GM23338 (cell line): ENCODE results near the gene OSBPL1A. TPM values are rescaled to one million over a fixed set of nuclear protein-coding genes. Genes with fewer than 3 reads are reported as not detected.
A peak's percentile ranks its signal among the peaks of the same experiment; 100 is the strongest.

Experiments
- ATAC-seq: fragments of 200-7000 bp; cut with Tn5 transposase; 3 replicates; pipeline ENCODE4 v1.9.1; 2020
- DNase-seq: peaks from one replicate; pipeline ENCODE4 v3.0.0-alpha.2; 2015; ENCODE audit warnings: low spot score
- H2AFZ ChIP-seq: fragments of 200-600 bp; sonication (generic); 2 replicates; pipeline ENCODE4 v1.8.0; 2016; ENCODE audit warnings: antibody characterized with exemption, mild to moderate bottlenecking, moderate library complexity
- H3F3A ChIP-seq: fragments of 200-600 bp; sonication (generic); replicated peaks from 2 replicates; pipeline ENCODE4 v1.8.0; 2017; ENCODE audit warnings: antibody characterized with exemption, mixed run types, low read depth
- H3K27ac ChIP-seq: fragments of 200-600 bp; sonication (generic); 2 replicates; pipeline ENCODE4 v1.6.1; 2016; ENCODE audit warnings: low read depth
- H3K27me3 ChIP-seq: fragments of 200-600 bp; sonication (generic); 2 replicates; pipeline ENCODE4 v1.8.0; 2016; ENCODE audit warnings: mild to moderate bottlenecking, mixed run types, moderate library complexity; ENCODE audit not compliant: insufficient read depth
- H3K36me3 ChIP-seq: fragments of 200-600 bp; sonication (generic); 2 replicates; pipeline ENCODE4 v1.8.0; 2016; ENCODE audit warnings: mild to moderate bottlenecking; ENCODE audit not compliant: insufficient read depth
- H3K4me1 ChIP-seq: fragments of 200-600 bp; sonication (generic); 2 replicates; pipeline ENCODE4 v1.8.0; 2016; ENCODE audit warnings: mild to moderate bottlenecking, moderate library complexity; ENCODE audit not compliant: insufficient read depth
- H3K4me2 ChIP-seq: fragments of 200-600 bp; sonication (generic); 2 replicates; pipeline ENCODE4 v1.7.1; 2017; ENCODE audit warnings: mixed run types
- H3K4me3 ChIP-seq: fragments of 200-600 bp; sonication (generic); 2 replicates; pipeline ENCODE4 v1.6.1; 2016; ENCODE audit warnings: mixed run types
- H3K79me2 ChIP-seq: fragments of 200-600 bp; sonication (generic); replicated peaks from 2 replicates; pipeline ENCODE4 v1.8.0; 2017; ENCODE audit warnings: mild to moderate bottlenecking; ENCODE audit not compliant: insufficient read depth
- H3K9me2 ChIP-seq: fragments of 200-600 bp; sonication (generic); 2 replicates; pipeline ENCODE4 v1.8.0; 2017; ENCODE audit not compliant: insufficient read depth
- H4K20me1 ChIP-seq: fragments of 200-600 bp; sonication (generic); replicated peaks from 2 replicates; pipeline ENCODE4 v1.8.0; 2017; ENCODE audit warnings: mild to moderate bottlenecking; ENCODE audit not compliant: insufficient read depth
- H3K27ac Mint-ChIP-seq: 2 replicates; pipeline ENCODE4 v1.8.0; 2020; ENCODE audit warnings: inconsistent platforms, mild to moderate bottlenecking, moderate library complexity, mixed read lengths
- H3K27me3 Mint-ChIP-seq: 3 replicates; pipeline ENCODE4 v1.8.0; 2022; ENCODE audit warnings: low read depth, mild to moderate bottlenecking, moderate library complexity, mixed read lengths, inconsistent platforms; ENCODE audit not compliant: insufficient read depth, poor library complexity
- H3K36me3 Mint-ChIP-seq: 3 replicates; pipeline ENCODE4 v1.8.0; 2021; ENCODE audit warnings: low read depth, mild to moderate bottlenecking, inconsistent platforms, moderate library complexity, mixed read lengths
- H3K4me1 Mint-ChIP-seq: 3 replicates; pipeline ENCODE4 v1.8.0; 2020; ENCODE audit warnings: mild to moderate bottlenecking, inconsistent platforms, mixed read lengths
- H3K4me3 Mint-ChIP-seq: 3 replicates; pipeline ENCODE4 v1.8.0; 2021; ENCODE audit warnings: moderate library complexity, mild to moderate bottlenecking, inconsistent platforms, mixed read lengths
- H3K9me3 Mint-ChIP-seq: 3 replicates; pipeline ENCODE4 v1.8.0; 2020; ENCODE audit warnings: moderate library complexity, mild to moderate bottlenecking, inconsistent platforms, mixed read lengths
- CREB1 ChIP-seq: fragments of 250-450 bp; sonication (Bioruptor Pico); IDR thresholded peaks from 2 replicates; pipeline ENCODE4 v1.5.0; 2020; ENCODE audit warnings: low read depth, mild to moderate bottlenecking, moderate library complexity
- JUNB ChIP-seq: IDR thresholded peaks from one replicate; pipeline ENCODE4 v1.6.1; 2016; ENCODE audit warnings: antibody characterized with exemption; ENCODE audit not compliant: unreplicated experiment
- NANOG ChIP-seq: IDR thresholded peaks from 2 replicates; pipeline ENCODE4 v1.6.1; 2016; ENCODE audit warnings: antibody characterized with exemption, borderline replicate concordance
- REST ChIP-seq: IDR thresholded peaks from one replicate; pipeline ENCODE4 v1.6.1; 2018; ENCODE audit warnings: antibody characterized with exemption; ENCODE audit not compliant: unreplicated experiment
- STAT1 ChIP-seq: IDR thresholded peaks from one replicate; pipeline ENCODE4 v1.6.1; 2016; ENCODE audit warnings: antibody characterized with exemption; ENCODE audit not compliant: unreplicated experiment
- ZNF114 ChIP-seq: fragments of 250-450 bp; sonication (Bioruptor Pico); IDR thresholded peaks from 2 replicates; pipeline ENCODE4 v1.5.0; 2020; ENCODE audit warnings: mild to moderate bottlenecking, moderate library complexity
- ZNF331 ChIP-seq: fragments of 250-450 bp; sonication (Bioruptor Pico); IDR thresholded peaks from 2 replicates; pipeline ENCODE4 v1.5.0; 2020; ENCODE audit warnings: low read depth, mild to moderate bottlenecking, moderate library complexity
- polyA plus RNA-seq: library from polyadenylated mRNA; unstranded; fragments of >200 nt; fragmentation: Nextera tagmentation; extraction: Ambion mirVana; gene quantifications from 2 replicates; pipeline ENCODE4 v1.2.1, GENCODE V29; 2016
- total RNA-seq: library from RNA; depleted of rRNA; stranded (reverse); fragments of >200 nt; shearing (Covaris generic); gene quantifications from 2 replicates; pipeline ENCODE4 v1.2.3, GENCODE V29; 2014
- TF ChIP-seq, protein P1 (sequence below): fragments of 250-450 bp; sonication (Bioruptor Pico); IDR thresholded peaks from 2 replicates; pipeline ENCODE4 v1.5.0; 2020; ENCODE audit warnings: mild to moderate bottlenecking, moderate library complexity
- TF ChIP-seq, protein P2 (sequence below), 2 experiments: fragments of 200-600 bp in 1 of 2; sonication (generic) in 1 of 2; conservative IDR thresholded peaks; 2 replicates each; pipeline versions ENCODE4 v1.5.1 to v1.6.1; 2016 to 2017; ENCODE audit warnings: antibody characterized with exemption in 2 of 2, low read depth in 2 of 2, mild to moderate bottlenecking in 2 of 2, moderate library complexity in 1 of 2

OSBPL1A gene
- total and polyA plus RNA-seq, 2 experiments from 2014 or later, result 55.6 to 71.4 TPM

DNA sequence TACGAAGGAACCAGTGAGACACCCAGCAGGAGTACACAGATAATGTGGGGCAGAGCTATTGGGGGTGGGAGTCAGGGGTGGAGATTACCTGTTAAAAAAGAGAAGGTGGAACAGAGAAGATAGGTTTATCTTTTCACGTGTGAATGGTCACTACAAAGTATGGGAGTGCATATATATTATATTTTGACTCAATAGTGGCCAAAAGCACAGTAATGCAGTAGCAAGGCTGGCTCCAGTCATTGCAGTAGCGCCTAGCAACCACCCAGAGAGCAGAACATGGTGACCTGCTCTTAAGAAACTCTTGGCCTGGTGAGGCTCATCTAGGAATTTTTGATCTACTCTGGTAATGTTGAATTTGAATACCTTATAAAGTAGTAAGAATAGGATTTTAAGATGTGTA lies 29.9 kb upstream of the OSBPL1A start (continued):
- TF ChIP-seq, protein P1, sequence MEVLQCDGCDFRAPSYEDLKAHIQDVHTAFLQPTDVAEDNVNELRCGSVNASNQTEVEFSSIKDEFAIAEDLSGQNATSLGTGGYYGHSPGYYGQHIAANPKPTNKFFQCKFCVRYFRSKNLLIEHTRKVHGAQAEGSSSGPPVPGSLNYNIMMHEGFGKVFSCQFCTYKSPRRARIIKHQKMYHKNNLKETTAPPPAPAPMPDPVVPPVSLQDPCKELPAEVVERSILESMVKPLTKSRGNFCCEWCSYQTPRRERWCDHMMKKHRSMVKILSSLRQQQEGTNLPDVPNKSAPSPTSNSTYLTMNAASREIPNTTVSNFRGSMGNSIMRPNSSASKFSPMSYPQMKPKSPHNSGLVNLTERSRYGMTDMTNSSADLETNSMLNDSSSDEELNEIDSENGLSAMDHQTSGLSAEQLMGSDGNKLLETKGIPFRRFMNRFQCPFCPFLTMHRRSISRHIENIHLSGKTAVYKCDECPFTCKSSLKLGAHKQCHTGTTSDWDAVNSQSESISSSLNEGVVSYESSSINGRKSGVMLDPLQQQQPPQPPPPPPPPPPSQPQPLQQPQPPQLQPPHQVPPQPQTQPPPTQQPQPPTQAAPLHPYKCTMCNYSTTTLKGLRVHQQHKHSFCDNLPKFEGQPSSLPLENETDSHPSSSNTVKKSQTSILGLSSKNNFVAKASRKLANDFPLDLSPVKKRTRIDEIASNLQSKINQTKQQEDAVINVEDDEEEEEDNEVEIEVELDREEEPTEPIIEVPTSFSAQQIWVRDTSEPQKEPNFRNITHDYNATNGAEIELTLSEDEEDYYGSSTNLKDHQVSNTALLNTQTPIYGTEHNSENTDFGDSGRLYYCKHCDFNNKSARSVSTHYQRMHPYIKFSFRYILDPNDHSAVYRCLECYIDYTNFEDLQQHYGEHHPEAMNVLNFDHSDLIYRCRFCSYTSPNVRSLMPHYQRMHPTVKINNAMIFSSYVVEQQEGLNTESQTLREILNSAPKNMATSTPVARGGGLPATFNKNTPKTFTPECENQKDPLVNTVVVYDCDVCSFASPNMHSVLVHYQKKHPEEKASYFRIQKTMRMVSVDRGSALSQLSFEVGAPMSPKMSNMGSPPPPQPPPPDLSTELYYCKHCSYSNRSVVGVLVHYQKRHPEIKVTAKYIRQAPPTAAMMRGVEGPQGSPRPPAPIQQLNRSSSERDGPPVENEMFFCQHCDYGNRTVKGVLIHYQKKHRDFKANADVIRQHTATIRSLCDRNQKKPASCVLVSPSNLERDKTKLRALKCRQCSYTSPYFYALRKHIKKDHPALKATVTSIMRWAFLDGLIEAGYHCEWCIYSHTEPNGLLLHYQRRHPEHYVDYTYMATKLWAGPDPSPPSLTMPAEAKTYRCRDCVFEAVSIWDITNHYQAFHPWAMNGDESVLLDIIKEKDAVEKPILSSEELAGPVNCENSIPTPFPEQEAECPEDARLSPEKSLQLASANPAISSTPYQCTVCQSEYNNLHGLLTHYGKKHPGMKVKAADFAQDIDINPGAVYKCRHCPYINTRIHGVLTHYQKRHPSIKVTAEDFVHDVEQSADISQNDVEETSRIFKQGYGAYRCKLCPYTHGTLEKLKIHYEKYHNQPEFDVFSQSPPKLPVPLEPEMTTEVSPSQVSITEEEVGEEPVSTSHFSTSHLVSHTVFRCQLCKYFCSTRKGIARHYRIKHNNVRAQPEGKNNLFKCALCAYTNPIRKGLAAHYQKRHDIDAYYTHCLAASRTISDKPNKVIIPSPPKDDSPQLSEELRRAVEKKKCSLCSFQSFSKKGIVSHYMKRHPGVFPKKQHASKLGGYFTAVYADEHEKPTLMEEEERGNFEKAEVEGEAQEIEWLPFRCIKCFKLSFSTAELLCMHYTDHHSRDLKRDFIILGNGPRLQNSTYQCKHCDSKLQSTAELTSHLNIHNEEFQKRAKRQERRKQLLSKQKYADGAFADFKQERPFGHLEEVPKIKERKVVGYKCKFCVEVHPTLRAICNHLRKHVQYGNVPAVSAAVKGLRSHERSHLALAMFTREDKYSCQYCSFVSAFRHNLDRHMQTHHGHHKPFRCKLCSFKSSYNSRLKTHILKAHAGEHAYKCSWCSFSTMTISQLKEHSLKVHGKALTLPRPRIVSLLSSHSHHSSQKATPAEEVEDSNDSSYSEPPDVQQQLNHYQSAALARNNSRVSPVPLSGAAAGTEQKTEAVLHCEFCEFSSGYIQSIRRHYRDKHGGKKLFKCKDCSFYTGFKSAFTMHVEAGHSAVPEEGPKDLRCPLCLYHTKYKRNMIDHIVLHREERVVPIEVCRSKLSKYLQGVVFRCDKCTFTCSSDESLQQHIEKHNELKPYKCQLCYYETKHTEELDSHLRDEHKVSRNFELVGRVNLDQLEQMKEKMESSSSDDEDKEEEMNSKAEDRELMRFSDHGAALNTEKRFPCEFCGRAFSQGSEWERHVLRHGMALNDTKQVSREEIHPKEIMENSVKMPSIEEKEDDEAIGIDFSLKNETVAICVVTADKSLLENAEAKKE (CRISPR knock-in tag), result no peak
- TF ChIP-seq NANOG, result no peak
- TF ChIP-seq, protein P2, sequence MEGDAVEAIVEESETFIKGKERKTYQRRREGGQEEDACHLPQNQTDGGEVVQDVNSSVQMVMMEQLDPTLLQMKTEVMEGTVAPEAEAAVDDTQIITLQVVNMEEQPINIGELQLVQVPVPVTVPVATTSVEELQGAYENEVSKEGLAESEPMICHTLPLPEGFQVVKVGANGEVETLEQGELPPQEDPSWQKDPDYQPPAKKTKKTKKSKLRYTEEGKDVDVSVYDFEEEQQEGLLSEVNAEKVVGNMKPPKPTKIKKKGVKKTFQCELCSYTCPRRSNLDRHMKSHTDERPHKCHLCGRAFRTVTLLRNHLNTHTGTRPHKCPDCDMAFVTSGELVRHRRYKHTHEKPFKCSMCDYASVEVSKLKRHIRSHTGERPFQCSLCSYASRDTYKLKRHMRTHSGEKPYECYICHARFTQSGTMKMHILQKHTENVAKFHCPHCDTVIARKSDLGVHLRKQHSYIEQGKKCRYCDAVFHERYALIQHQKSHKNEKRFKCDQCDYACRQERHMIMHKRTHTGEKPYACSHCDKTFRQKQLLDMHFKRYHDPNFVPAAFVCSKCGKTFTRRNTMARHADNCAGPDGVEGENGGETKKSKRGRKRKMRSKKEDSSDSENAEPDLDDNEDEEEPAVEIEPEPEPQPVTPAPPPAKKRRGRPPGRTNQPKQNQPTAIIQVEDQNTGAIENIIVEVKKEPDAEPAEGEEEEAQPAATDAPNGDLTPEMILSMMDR (conservative IDR thresholded peaks at IDR 0.05; ENCODE audit: low read depth in 2 of 2), result no peak

- Mint-ChIP-seq H3K27ac (peak within 1 kb of the TSS; percentile 99), H3K36me3 (peaks cover 15% of the 10 kb centered on the region), H3K4me3 (peak within 1 kb of the TSS; percentile 94), H3K9me3 (no peaks in the 10 kb centered on the region), H3K4me1 (peaks cover 20% of the 10 kb centered on the region), H3K27me3 (peaks cover 2% of the 10 kb centered on the region)
- Histone ChIP-seq H3K27ac (peak within 1 kb of the TSS; percentile 99), H4K20me1 (no peaks in the 10 kb centered on the region), H3K27me3 (no peaks in the 10 kb centered on the region), H3K4me3 (peak within 1 kb of the TSS; percentile 87), H3K4me2 (peak within 1 kb of the TSS; percentile 77), H2AFZ (peak within 1 kb of the TSS; percentile 90), H3K79me2 (peaks cover 25% of the 10 kb centered on the region), H3F3A (0 out of 2 replicates have a peak, but pooled peaks cover 11% of the 10 kb centered on the region), H3K4me1 (peaks cover 11% of the 10 kb centered on the region), H3K9me2 (no peaks in the 10 kb centered on the region), H3K36me3 (peaks cover 7% of the 10 kb centered on the region; the same call in 1 of the 2 replicates)
- ATAC-seq (peak; percentile 94), DNase-seq (peak; percentile 97)
- no peak for TF ChIP-seq ZNF331 (CRISPR knock-in tag)
- TF ChIP-seq JUNB, result no peak
- TF ChIP-seq, protein P2 (conservative IDR thresholded peaks at IDR 0.05; ENCODE audit: low read depth in 2 of 2), result no peak
- TF ChIP-seq STAT1, result no peak
- peak; percentile 44; the same call in 1 of the 2 replicates for TF ChIP-seq ZNF114
- peak; percentile 71 for TF ChIP-seq CREB1 (CRISPR knock-in tag)
- peak; percentile 12 for TF ChIP-seq REST
Measured at GRCh38 chr18:24426398-24427294, 29.0 kb upstream of the OSBPL1A start, which contains the start of gene IMPACT. Gene IMPACT, plus strand, starts transcription at chr18:24426670. Its CDS starts 87 bp downstream, at chr18:24426757.
